Activated gamma-delta T cell (primary cell): ENCODE data around the gene DOCK8.

Source experiments
- DNase-seq: peaks from one replicate; lab custom pipeline; 2025; lab: John Stamatoyannopoulos, UW

Gene DOCK8

GRCh38 chr9:414595-414994, 199.9 kb downstream of the DOCK8 start:
- no peak for DNase-seq

DNA sequence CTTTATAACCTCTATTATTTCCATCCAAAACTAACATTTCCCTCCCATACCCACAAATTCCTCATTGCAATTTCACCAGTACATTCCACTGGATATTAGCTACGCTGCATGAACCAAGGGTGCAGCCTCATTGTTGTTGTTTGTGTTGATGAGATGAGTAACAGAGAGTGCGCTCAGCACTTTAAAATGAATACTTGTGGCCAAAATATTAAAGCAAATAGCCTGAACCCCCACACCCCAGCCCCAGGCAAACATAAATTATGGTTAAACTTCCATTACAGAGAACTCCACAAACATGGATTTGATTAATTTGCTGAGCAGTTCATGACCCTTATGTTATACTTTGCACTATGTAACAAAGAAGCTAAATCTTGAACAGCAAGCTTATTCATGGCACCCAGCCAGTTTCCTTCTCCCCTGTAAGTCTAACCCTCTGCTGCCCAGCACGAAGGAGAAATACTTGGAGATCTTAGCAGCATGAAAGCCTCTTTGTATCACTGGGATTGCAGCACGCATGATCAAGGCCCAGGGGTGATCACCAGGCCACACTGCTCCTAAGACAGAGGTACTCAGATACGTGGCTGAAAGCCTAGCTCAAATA, 205.0 kb downstream of the DOCK8 start:
- DNase-seq, result no peak

DNA sequence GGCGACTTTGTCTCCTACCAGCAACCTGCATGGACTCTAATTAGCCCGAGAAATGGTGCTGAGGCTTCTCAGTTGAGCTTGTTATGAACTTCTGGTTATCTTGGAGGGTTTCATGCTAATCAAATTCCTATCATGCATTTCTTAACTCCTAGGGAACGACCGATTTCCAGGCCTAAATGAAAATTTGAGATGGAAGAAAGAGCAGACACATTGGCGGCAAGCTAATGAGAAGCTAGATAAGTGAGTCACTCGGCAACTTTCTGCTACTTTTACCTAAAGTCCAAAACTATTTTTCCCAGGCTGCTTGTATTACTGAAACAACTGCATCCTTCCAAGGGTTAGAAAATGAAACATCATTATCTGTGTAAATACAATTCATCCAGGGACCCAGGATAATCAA, 207.2 kb downstream of the DOCK8 start:
- no peak for DNase-seq

DNA sequence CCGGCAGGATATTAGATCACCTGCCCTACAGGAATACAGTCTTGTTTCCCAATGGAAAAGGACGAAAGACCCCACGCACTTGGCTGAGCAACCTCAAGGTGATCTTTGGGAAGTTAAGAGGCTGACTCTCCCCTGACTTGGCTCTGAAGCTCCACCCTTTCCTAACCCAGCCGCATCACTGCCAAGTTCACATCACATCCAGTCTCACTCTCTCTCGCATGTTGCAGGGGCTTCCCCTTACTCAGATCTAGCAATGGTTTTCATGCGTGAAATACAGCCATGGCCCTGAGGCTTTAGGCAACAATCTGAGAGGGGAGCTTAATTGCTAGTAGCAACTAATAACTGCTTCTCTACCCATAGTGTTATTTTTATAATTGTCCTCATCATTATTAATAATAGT, 211.6 kb downstream of the DOCK8 start:
- DNase-seq, result no peak

DNA sequence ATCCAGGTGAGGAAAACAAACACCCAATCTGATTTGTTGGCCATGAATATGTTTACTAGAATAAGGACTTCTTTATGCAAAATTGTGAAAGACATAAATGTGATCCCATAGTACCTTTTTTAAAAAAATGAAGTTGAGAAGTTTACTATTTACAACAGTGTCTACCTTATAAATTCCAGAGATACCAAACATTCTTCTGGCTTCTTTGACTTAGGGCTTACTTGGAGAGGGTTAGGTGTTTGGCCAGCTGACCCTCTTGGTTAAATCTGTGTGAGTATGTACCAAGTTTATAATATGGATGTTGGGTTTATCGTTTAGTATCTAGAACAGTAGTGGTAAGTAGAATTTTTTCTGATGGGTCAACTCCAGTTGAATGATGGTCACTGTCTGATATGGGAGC, 212.3 kb downstream of the DOCK8 start:
- DNase-seq, result no peak

GRCh38 chr9:431701-432100, 217.0 kb downstream of the DOCK8 start:
- DNase-seq, result no peak

DNA sequence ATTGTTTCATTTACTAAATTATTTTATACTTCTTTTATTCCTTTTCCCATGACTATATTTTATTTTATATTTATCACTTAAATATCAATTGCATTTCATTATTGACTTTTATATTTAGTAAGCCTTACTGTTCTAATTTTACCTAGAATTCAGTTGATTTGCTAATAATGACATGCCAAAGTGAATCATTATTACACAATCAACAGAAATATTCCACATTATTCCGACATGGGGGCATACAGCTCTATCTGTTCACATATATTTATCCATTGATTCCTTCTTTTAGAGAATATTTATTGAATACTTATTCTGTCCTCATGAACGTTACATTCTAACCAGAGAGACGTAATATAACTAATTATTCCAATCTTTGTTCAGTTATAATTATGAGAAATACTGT, 221.8 kb downstream of the DOCK8 start:
- no peak for DNase-seq

- no peak for DNase-seq
These were observed 222.4 kb downstream of the DOCK8 start for GRCh38 chr9:437066-437465.

DNA sequence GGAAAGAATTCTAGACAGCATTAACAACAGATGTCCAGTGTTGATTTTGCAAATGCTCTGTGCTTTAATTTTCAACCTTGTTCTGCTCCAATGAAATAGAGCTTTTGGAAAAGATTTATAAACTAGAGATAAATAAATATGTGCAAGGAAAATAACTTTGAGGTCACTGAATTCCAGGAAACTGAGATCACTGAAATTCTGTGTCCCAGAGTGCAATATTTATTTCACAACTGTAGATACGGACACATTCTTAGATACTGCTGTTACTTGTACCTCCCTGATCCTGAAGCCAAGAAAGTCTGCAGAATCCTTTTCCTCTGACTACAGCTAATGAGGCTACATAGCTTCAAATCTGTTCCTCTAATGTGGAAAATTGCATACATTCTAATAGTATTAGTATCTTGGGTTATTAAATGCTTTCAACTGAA, 222.9 kb downstream of the DOCK8 start:
- no peak for DNase-seq

DNA sequence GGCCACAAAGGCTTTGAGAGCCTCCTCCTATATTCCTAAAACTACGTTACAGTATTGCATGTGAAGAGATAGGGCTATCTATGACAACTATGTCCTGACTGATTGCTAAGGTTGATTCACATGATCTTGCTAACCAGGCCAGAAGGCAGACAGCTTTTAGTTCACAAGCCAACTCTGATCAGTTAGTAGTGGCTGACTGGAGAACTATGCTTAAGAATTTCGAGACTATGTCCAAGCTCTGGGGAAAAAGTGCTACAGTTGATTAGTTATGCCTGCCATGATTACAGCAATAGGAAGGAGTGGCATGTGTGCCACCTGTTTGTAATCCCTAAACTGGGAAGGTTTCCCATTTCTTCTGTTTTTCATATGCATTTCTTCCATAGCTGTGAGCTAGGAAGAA, 223.4 kb downstream of the DOCK8 start:
- no peak for DNase-seq

GRCh38 chr9:438961-439768, 224.5 kb downstream of the DOCK8 start:
- DNase-seq, result no peak

GRCh38 chr9:441126-441525, 226.5 kb downstream of the DOCK8 start:
- DNase-seq, result no peak

- DNase-seq, result no peak
These were observed 229.9 kb downstream of the DOCK8 start for GRCh38 chr9:444528-444927.

DNA sequence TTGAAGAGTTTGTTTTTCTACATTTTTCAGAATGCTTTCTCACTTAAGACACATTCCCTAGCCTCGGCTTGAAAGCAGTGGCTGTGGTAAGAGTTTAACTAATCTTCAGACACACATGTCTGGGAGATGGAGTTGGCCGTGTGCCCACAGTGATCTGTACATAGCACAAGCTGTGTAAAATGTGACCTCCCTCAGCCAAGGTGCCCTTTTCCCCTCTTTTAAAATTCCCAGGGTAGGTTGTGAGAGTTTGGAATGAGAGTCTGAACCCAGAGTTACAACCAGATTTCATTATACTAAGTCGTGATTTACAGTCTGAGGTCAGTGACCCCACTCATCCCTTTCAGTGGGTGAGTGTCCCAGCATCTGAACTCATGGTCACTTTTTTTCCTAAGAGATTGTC, 230.4 kb downstream of the DOCK8 start:
- DNase-seq, result no peak

- DNase-seq, result no peak
These were observed 231.5 kb downstream of the DOCK8 start for GRCh38 chr9:446074-446699.

DNA sequence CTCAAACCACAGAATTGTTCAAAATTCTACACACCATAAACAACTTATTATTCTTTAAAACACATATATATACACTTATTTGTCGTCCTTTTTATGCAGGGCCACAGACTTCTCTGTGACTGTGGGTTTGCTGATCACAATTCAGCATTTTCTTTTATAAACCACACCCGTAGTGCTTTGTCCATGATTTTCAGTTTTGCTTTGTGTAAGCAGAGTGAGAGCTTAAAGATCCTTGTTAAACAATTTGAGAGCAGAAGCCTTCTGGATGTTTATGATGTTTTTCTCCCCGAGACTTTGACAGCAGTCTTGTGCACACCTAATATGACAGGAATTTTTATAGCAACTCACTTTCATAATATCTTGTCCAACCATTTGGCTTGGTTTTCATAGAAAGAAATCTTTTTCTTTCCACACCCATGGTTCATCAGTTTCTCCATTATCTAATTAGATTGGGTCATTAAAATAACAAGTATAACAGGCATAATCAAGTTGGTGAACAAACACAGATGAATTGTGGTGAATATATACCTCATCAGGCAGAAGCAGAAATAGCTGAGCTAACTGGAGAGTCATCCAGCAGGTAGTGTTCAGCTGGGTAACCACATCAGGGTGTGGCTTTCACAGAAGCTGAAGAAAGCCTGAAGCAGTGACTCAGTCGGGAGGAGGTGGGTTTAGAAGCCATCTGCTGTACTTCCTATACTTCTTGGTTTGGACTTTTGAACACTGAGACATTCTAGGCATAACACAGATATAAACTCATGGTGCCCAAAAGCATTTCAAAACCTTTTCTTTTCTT, 232.8 kb downstream of the DOCK8 start:
- no peak for DNase-seq

- DNase-seq, result no peak
These were observed 235.4 kb downstream of the DOCK8 start for GRCh38 chr9:450057-450456.

GRCh38 chr9:450561-450960, 235.9 kb downstream of the DOCK8 start:
- no peak for DNase-seq

DNA sequence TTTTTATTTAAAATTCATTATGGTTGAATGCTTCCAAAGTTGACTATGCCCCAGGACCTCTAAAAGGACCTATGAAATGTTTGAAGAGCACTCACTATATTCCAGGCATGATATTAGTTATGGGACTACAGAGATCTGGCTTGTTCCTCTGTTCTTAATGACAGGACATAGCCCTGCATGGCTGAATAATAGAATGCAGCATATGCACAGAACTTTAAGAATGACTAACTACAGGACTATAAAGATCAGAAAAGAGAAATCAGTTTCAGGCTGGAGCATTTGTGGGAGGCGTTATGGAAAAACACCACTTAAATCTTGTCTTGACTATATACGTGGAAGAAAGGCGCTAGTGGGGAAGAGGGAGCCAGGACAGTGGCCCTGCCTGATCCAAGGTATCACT, 239.2 kb downstream of the DOCK8 start:
- no peak for DNase-seq

DNA sequence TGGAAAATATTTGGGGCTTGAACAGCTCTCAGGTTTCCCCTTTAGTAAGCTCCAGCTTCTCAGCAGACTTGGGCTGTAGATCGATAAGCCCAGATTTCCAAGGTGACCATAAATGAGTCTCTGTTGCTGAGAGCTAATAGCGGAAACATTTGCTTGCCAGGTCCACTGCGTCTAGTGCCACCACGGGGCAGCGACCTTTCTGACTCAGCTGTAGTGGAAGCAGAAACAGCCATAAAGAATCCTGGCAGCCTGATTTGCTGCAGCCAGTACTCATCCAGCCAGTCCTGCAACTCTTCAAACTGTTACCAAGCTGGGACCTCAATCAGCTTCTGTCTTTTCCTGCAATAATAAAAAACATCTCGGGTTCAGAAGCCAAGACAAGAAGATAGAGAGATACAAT, 241.7 kb downstream of the DOCK8 start:
- no peak for DNase-seq

GRCh38 chr9:458590-458989, 243.9 kb downstream of the DOCK8 start:
- DNase-seq, result no peak
